GM12864 (cell line): Measurements from ENCODE around the gene DDX3X.
"Not testable (repeated sequence)": the region's sequence is repeated elsewhere in the genome, so short reads cannot be mapped to it uniquely, and the experiment has no call there.

Source experiments
- DNase-seq: peaks from one replicate; pipeline ENCODE4 v3.0.0-alpha.2; 2011; ENCODE audit warnings: low read depth
- H3K4me3 ChIP-seq: 2 replicates; pipeline ENCODE4 v1.5.1; 2011; ENCODE audit warnings: mild to moderate bottlenecking, low read depth, low read length, control low read depth
- TF ChIP-seq, protein P1 (sequence below): IDR thresholded peaks from 2 replicates; pipeline ENCODE4 v1.5.1; 2011; ENCODE audit warnings: low read depth, mild to moderate bottlenecking, moderate library complexity, low read length, control low read depth, inconsistent platforms; ENCODE audit errors: missing control alignments

DDX3X gene

DNA sequence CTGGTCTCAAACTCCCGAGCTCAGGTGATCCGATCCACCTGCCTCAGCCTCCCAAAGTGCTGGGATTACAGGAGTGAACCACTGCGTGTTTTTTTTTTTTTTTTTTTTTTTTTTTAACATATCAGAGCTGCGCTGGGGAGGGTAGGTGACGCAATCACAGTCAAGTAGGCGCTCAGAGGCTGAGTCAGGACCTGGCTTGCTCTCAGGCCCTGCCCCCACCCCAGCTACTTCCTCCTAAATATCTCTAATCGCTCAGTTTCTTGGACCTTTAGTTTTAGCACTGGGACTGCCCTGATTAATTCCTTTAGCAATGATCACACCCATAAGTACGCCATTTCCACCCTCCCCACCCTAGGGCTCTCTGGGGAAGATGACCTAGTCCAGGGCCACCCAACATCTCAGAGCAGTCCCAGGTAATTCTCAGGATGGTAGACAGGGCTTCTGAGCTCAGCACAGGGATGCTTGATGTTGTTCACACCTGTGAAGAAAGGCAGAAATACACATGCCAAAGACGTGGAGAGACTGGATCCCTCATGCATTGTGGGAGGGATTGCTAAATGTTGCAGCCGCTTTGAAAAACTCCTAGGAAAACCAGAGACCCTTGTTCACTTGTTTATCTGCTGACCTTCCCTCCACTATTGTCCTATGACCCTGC is 50.2 kb downstream of the DDX3X start:
- no peak for DNase-seq
- TF ChIP-seq, protein P1, sequence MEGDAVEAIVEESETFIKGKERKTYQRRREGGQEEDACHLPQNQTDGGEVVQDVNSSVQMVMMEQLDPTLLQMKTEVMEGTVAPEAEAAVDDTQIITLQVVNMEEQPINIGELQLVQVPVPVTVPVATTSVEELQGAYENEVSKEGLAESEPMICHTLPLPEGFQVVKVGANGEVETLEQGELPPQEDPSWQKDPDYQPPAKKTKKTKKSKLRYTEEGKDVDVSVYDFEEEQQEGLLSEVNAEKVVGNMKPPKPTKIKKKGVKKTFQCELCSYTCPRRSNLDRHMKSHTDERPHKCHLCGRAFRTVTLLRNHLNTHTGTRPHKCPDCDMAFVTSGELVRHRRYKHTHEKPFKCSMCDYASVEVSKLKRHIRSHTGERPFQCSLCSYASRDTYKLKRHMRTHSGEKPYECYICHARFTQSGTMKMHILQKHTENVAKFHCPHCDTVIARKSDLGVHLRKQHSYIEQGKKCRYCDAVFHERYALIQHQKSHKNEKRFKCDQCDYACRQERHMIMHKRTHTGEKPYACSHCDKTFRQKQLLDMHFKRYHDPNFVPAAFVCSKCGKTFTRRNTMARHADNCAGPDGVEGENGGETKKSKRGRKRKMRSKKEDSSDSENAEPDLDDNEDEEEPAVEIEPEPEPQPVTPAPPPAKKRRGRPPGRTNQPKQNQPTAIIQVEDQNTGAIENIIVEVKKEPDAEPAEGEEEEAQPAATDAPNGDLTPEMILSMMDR, result no peak
- no peak overlapping the region for H3K4me3 ChIP-seq

DNA sequence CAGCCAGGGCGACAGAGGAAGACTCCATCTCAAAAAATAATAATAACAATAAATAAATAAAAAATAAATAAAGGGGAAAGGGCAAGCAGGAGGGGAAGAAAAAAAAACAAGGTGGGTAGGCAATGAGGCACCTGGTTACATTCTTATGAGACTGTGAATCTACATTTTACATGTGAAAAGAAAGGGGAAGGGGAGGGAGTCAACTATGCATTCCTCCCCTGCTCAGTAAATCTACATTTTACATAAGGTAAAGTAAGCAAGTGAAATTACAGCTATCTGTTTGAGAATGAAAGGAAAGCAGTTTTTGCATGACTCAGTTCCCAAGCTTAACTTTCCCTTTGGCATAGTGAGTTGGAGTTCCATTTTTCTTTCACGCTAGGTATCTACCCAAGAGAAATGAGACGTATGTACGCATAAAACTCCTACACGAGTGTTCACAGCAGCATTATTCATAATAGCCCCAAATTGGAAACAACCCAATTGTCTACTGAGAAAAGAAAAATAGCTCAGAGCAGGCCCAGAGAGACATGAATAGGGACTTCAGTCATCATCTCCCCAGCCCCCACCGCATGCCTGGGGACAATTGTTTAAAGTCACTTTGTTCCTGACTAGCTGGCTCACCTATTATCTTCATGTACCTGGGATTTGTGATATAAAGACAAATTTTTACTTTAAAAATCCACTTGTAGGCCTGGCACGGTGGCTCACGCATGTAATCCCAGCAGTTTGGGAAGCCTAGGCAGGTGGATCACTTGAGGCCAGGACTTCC is 52.4 kb downstream of the DDX3X start:
- DNase-seq, result no peak
- no peak overlapping the region for H3K4me3 ChIP-seq
- TF ChIP-seq, protein P1, result no peak

DNA sequence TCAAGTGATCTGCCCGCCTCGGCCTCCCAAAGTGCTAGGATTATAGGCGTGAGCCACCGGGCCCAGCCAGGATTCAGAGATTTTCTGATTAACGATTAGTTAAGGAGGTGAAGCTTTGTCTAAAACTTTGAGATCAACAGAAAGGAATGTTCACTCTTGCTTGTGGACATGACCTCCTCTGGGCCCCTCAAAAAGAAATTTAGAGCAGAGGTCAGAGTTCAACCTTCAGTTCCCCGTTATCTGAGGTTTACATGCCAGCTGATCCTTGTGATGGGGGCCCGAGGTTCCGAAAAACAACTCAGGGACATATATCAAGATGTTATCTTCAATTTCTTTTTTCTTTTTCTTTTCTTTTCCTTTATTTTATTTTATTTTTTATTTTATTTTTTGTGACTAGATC is 54.6 kb downstream of the DDX3X start:
- TF ChIP-seq, protein P1, result no peak
- H3K4me3 ChIP-seq, result no peak overlapping the region
- DNase-seq, result no peak

DNA sequence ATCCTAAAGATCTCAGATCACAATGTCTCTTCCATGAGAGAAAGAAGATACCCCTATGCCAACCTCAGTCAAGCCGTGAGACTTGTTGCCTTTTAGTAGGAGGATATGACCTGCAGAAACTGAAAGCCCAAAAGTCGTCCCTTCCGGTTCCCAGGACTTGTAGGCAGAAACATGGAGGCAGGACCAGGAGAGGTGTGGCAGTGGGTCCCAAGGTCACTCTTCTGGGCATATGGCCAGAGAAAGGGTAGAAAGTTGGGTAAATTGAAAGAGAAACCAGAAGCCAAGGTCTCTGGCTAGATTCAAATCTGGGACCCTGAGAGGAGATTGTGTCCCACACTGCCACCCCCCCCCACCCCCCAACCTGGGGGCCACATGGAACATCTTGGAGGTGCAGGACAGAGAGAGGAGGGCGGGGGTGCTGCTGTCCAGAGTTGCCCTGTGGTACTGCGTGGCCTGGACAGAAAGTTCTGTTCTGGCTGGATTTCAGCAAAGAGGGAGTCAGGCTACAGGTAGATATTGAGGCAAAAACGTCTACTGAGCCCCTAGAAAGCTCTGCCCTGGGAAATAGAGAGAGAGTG is 55.4 kb downstream of the DDX3X start:
- no peak overlapping the region for H3K4me3 ChIP-seq
- no peak for DNase-seq
- TF ChIP-seq, protein P1, result no peak

DNA sequence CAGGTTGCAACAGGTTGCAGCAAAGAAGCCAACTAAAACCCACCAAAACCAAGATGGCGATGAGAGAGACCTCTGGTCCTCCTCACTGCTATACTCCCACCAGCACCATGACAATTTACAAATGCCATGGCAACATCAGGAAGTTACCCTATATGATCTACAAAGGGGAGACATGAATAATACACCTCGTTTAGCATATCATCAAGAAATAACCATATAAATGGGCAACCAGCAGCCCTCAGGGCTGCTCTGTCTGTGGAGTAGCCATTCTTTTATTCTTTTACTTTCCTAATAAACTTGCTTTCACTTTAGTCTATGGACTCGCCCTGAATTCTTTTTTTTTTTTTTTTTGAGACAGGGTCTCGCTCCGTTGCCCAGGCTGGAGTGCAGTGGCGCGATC is 56.6 kb downstream of the DDX3X start:
- not testable (repeated sequence) for H3K4me3 ChIP-seq, DNase-seq

DNA sequence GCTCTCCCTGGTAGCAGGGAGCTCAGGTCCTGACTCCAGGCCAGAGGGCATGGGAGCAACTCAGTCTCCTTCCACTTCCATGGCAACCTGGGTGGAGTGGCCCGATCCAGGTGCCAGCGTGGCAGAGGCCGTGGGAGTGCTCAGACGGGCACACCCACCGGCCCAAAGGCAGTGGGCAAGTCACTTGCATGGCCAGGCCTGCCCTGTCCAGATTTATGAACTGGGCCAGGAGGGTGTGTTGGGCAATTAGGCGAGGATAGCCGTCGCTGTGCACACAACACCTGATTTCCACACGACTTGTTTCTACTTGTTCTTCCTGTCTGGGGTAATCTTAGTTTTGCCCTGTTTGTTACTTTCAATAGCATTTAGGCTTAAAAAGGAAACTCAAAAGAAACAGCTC is 57.6 kb downstream of the DDX3X start:
- no peak for DNase-seq
- H3K4me3 ChIP-seq, result no peak overlapping the region
- TF ChIP-seq, protein P1, result no peak

DNA sequence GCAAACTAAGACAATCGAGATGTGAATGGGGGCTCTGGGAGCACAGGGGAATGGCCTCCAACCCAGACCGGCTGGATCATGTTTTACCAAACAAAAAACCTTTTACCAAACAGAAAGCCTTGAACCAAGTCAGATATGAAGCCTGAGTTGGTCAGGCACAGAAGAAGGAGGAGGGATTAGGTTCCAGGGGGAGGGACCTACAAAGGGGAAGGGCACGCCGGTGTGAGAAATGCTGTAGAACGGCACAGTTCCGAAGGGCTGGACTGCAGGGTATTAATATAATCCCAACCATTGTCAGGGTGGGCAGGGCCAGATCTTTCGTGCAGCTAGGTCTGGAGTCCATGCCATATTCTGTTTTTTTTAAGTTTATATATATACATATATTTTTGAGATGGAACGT is 60.3 kb downstream of the DDX3X start:
- TF ChIP-seq, protein P1, result no peak
- no peak for DNase-seq
- no peak overlapping the region for H3K4me3 ChIP-seq
